ENCODE data around the gene PRR23E.

The PRR23E gene, protein sequence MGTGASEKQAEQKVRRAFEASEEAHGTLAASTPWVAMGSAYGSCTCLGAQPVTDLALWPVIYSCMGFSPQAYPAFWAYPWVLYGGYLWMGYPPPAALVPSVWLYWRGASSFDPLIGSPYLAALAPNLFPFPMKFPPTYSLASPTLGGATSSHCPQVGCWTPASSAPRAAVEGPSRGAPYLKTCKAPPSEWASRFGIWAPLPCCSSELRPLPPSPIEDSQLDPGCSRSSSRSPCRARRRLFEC

DNA sequence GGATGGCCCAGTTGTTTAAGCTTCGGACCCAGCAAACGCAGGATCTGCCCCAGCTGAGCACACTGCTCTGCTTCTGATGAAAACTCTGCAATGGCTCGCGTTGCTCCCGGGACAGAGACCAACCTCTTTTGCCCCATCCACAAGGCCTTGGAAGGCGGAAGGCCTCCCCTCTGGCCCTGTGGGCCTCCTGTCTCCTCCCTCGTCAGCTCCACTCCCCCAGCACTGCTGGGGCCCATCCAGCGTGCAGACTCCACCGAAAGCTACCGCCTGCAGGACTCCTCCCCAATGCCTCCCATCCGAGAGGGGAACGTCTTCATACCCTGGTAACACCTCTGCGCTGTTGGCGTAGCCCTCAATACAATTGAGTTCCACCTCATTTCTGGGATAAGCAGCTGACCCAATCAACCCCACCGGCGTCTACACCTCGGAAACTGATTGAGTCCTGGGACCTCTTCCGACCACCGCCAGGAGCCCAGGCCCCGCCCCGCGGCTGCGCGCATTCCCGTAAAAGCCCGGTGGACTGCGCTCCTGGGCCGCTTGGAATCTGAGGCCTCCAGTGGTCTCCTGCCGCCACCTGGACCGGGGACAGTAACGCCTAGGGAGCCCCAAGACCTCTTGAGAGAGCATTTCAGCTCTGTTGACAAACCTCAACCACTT, at the start of gene PRR23E:
TSS of gene PRR23E (plus strand) at position 556 of the 657 bp plus-strand sequence. CDS start 3,555 bp downstream, outside the sequence.
- no peak for DNase-seq

DNA sequence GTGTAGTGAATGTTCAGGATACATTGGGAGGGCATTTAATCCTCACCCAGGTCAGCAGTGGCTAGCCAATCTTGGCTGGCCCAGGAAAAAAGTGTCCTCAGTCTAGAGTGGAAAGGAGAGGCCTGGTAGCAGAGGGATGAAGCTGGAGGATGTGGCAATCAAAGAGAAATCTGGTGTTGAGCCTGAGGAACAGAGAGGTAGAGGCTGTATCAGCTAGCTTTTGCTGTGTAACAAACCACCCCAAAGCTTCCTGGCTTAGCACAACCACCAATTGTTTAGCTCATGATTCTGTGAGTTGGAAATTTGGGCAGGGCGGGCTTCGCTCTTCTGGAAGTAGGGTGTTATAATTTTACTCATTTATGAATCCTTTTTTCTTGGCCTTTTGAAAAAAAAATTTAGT, 49.8 kb upstream of the PRR23E start:
- DNase-seq = no peak

DNA sequence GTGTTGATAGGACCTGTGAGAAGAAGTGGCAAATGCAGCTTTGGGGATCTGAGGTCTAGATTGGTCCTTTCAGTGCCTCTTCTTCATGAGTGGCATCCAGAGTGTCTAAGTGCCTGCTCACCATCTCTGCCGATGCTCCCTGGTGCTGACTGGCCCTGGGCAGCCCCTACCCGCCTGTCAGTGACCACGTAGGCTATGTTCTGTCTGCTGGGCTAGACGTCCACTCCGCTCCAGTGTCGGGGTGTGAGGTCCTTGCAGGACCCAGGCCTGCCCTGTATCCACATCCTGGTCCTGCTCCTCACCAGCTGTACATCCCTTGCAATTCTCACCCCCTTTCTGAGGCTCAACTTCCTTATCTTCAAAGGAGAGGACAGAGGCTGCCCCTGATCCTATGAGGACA, 48.3 kb upstream of the PRR23E start:
- no peak for DNase-seq

DNA sequence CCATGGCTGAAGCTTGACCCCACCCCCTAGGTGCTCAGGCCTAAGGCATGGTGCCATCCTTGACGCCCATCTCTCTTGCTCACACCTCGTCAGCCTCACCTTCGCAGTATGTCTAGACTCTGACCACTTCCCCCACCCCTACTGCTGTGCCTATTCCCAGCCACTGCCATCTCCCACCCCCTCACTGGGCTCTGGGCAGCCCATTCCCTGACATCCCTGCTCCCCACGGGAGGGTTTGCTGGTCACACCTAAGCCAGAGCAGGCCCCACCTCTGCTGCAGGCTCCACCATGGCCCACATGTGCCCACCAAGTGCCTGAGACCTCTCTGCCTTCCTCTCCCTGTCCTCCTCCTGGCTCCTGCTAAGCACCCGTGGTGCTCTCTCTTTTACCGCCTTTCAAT, 47.7 kb upstream of the PRR23E start:
- no peak for DNase-seq

DNA sequence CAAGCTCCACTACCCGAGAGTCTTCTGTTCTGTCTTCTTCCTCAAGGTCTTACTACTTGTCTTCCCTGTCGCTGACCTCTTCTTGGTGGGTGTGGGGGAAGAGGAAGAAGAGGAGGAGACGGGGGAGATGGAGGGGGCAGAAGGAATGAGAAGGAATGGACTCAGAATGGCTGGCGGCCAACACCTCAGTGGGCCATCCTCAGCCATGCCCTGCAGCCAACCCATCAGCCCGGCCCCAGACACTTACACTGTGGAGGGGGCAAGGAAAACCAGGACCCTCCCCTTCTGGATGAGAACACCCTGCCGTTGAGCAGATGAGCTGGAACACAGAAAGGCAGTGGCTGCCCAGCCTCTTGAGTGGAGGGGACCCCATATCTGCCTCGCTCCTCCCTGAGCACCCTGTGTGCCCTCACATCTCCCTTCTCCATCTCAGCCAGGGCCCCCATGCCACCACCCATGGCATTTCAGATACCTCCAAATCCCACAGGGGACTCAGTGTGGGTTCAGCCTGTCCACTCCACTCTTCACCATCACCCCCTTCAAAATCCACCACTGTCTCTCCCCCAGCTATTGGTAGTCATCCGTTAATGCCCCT, 45.5 kb upstream of the PRR23E start:
- DNase-seq = no peak

DNA sequence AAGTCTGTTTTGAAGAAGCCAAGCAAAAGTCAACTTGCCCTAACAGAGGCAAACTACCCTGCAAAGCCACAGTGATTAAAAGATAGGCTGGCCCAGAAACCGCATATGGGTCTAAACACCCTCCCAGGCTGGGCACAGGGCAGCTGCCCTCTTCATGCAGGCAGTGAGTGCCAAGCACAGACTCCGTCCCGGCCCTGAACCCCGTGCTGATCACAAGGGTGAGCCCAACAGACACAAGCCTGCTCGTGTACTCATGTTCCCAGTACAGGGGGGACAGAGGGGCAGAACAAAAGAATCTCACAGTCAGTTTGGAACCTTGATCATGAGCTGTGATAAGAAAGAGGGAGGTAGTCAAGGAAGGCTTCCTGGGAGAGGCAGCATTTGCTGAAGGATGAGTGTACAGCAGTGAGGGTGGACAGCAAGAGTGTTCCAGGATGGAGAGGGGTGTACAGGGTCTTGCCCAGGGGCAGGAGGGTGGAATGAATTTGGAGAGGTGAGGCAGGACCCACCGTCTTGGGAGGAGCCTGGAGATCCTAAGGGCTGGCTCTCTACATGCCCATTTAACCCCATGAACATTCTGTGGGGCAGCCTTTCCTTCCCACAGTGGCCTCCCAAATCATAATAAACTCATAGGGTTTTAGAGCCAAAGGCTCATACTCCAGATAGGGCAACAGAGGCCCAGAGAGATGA, 43.2 kb upstream of the PRR23E start:
- DNase-seq = no peak

DNA sequence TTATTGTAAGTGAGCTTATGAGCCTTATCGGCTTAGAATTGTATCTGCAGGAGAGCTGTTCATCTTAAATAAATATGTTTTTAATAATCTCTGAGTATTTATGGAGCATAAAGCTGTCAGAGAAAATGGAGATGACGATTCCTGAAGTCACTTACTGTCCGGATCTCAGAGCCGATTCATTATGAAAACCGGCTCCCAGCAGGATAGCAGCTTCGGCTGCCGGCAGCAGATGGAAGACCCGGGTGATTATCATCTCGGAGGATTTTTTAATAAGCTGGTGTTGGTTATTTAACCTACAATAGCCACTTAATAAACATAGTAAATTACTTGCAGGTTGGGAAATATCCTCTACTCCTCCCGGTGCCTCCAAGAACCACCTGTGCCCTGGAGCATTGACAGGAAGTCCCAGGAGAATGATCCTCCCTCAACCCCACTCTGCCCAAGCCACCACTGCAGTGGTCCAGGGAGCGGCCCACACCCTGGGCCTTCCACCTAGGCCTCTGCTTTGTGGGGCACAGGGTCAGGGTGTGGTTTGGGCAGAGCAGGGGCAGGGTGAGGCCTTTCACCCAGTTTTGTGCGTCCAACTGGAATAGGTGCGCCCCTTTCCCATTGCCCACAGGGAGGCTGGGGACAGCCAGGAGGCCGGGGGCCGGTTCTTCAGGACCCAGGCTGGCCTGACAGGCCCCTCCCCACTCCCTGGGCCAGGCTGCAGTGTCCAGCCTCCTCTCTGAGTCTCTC, 42.2 kb upstream of the PRR23E start:
- DNase-seq = no peak

DNA sequence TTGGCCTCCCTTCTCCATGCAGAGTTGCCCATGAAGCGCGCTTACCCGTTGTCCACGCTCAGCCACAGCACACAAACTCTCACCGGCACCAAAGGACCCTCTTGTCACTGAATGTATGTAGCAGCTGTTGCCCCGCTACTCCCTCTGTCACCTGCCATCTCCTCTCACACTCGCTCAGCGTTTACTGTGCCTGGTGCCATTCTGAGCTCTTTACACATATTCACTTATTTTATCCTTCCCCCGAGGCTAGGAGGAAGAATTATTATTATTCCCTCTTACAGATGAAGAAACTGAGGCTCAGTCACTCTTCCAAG, 41.7 kb upstream of the PRR23E start:
- no peak for DNase-seq

DNA sequence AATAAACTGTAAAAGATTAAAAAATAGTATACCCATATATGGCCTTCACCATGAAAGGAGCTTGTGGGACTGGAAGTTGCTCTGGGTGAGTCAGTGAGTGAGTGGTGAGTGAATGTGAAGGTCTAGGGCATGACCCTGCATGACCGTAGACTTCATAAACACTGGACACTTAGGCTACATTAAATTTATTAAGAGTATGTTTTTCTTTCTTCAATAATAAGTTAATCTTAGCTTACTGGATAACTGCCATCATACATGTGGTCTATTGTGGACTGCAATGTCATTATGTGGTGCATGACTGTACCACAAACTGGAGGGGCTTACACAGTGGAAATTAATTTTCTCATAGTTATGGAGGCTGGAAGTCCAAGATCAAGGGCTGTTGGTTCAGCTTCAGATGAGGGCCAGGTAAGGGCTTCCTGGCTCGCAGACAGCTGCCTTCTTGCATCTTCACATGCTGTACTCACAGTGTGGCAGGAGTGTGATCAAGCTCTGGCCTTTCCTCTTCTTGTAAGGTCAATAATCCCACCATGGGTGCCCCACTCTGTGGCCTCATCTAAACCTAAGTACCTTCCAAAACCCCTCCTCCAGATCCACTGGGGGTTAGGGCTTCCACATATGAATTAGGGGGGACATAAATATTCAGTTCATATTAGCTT, 40.8 kb upstream of the PRR23E start:
- no peak for DNase-seq

DNA sequence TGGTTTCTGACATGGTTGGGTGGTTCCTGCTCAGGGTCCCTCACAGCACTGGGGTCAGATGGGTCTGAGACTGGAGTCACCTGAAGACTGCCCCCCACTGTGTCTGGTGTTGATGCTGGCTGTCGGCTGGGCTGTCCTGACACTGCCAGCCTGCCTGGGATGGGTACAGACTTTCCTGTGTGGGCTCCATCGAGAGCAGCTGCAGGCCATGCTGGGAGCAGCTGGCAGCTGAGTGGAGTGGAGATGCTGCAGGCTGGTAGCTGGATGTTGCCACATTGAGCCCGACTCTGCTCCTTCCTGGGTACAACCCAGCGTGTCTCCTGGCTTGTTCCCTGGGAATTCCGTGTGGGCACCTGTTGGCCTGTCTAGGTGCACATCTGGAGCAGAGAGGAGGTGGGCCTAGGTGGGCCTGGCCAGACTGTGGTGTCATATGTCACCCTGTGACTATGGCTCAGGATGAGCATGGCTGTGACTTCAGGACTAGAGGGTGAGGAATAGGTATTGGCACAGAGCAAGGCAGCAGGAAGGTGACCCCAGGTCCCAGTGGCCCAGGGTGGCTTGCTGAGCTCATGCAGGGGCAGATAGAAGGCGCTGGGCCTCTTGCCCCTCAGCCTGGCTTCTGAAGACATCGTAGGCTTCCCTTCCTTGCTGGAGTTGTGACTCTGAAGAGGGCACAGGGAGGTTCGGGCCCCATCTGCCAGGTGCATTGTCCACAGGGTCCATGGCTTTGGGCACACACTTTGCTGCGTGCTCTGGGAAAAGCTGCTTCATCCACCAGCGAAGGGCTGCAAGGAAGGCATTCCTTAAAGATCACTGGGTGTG, 40.0 kb upstream of the PRR23E start:
- no peak for DNase-seq

DNA sequence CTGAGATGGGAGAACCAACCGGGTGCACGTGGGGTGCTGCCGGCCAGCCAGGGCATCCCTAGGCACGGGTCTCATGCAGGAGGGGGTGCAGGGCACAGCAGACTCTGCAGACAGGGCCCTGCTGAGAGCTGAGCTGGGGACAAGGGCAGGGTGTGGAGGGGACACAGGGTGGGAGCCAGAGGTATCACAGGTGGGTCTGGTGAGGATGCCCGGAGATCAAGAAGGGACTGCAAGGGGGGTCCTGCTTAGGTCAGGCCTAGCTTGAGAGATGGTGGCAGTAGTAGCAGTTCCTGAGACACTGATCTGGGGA, 39.5 kb upstream of the PRR23E start:
- DNase-seq = no peak

DNA sequence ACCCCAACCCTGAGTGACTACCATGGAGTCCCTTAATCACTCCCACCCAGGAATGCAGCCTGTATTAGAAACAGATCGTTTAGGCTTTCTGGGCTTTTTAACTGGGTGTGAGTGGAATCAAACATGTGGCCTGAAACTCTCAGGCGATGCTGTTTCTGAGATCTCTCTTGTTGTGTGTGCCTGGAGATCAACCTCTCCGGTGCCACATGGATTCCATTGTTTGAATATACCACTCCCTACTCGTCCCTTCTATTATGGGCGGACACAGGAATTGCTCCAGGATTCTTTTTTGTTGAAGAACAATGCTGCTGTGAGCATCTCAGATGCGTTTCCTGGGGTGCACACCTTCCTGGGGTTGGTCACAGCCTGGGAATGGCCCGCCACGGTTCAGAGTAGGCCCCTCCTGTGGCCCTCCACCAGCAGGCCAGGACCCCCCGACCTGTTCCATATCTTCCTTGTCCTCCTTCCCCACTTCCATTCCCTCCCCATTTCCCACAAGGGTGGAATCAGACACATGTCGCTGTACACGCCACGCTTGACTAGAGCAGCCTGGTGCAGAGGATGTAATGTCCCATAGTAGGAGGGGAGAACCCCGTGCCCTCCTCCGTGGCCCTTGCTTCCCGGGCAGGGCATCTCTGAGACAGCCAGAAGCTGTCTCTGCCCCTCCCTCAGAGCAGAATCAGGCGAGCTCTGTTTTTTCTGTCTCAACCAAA, 36.4 kb upstream of the PRR23E start:
- no peak for DNase-seq

DNA sequence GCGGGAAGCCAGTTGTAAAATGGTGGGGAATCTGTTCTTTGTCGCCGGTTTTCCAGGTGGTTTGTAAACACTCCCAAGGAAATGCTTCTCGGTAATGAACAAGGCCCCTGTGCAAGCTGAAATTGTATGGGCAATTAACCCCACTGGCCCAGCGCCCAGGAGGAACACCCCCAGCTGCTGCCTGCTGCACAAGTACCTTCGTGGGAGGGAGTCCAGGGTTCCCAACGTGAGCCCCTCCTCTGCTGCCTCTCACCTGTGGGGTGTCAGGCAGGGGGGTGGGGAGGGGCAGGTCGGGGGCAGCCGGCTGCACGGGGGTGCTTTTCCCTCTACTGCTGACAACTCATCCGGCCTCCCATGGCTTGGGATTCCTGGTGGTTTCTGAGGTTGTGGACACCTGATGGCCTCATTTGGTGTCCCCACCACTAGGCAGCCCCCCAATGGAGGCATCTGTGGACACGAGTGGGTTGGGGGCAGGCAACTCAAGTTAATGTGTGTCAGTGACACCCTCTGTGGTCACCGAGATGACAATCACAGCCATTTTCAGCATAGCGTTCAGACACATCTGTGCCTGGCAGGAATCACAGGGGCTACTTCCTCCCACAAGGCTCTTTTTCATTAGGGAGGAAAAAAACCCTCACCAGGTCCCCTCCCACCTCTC, 35.6 kb upstream of the PRR23E start:
- no peak for DNase-seq

DNA sequence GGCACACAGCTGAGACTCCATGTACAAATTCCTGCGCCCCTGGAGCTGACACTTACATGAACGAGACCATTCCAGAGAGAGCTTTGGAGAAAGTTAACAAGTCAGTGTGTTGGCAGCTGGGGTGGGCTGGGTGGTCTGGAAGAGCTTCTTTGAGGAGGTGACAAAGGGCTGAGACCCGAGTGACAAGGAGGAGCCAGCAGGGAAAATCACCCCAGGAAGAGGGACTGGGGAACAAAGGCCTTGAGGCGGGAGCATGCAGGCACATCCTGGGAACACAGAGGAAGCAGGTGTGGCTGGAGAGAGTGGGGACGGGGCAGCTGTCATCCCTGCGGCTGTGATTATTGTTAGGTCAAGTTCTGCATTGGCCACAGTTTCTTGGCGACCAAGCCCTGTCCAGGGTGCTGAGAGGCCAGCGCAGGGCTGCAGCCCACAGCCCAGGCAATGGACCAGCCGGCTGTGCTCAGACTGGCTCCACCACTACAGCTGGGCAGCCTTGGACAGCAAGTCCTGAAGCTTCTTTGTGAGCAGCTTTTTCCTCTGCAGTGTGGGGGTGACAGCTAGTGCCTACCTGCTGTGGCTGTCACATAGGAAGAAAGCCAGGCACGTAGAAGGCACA, 34.2 kb upstream of the PRR23E start:
- no peak for DNase-seq

DNA sequence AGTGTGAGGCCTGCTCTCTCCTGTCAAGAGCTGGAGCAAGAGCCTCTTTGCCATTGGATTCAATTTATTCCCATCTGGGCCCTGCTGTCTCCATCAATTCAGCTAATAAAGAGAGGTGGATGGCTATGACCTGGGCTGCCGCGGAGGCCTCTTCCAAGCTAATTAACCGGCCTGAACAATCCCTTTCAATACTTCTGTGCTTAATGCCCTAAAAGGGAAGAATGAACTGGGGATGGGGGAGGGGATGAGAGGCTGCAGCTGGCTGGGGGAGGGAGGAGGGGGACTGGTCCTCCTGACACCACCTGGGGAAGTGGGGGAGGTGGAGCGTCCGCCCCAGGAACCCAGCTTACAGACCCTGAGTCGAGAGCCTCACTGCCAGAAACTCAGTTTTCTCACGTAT, 33.4 kb upstream of the PRR23E start:
- DNase-seq = no peak

DNA sequence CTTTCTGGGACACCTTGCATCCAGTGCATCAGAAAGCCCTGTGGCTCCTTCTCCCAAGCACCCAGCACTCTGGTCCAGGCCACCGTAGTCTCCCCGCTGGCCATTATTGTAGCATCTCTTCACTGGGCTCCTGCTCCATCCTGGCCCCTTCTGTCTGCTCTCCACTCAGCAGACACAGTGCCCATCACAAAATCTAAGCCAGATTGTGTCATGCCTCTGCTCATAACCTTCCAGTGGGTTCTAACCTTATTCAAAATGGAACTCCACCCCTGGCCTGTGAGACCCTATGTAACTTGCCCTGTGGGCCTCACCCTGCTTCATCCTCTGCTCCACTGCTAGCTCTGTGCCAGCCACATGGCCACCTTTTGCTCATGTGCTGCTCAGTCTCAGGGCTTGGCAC, 31.7 kb upstream of the PRR23E start:
- DNase-seq = no peak

DNA sequence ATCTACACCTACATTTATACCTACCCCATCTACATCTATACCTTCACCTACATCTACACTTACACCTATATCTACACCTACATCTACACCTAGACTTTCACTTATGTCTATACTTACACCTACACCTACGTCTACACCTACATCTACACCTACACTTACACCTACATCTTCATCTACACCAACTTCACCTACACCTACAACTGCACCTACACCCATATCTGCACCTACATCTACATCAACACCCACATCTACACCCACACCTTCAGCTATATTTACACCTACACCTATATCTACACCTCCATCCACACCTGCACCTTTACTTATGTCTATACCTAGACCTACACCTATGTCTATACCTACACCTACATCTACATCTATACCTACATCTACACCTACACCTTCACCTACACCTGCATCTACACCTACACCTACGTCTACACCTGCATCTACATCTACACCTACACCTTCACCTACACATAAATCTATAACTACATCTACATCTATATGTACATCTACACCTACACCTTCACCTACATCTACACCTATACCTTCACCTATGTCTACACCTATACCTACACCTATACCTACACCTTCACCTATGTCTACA, 30.9 kb upstream of the PRR23E start:
- DNase-seq = no peak

DNA sequence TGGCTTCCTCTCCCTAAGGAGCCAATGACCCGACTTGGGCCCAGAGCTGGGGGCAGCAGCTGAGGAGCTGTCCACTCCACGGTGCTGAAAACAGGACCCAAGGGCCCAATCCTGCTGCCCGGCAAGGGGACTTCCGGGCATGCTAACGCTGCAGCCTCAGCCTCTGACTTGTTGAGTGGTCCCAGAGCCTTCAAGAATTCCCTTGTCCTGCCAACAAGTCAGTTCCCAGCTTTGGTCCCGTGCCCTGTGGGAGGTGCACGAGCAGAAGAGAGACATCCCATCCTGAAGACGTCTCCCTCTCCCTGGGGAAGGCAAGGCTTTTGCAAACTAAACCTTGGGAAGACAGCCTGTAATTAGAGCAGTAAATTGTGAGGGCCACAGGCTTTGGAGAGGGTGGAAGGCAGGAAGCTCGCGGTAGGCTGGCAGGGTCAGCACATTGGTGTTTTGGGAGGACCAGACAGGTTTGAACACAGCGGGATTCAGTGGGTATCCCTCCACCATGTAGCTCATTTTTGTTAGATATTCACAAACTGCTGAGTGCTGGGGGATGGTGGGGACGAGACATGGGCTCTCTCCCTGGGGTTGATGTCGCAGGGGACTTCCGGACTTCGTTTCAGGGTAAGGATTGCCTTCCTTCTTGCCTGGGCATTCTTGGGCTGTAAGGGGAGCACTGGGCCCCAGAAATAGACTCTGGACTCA, 29.8 kb upstream of the PRR23E start:
- no peak for DNase-seq

DNA sequence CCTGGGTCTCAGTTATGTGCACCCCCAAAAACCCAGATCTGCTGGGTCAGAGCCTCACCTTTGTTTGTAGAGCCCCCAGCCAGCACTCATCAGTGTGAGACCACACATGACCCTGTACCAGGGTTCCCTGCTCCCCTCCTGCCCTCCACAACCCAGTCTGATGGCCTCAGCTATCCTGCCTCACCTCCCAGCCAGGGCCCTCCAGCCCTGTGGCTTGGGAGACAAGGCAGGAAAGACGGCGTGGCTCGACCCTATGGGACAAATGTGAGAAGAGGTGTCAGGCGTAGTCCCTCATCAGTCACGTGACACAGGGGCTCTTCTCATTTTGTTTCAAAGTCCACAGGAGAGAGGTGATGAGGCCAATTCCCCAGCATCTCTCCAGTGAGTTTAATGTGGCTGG, 28.3 kb upstream of the PRR23E start:
- no peak for DNase-seq
